DND-41 (cell line): ENCODE data around the gene RAD50.
A peak's percentile ranks its signal among the peaks of the same experiment; 100 is the strongest.

Source experiments
- ATAC-seq: fragments of 200-7000 bp; cut with Tn5 transposase; 3 replicates; pipeline ENCODE4 v1.9.1; 2021; ENCODE audit warnings: low read depth; ENCODE audit not compliant: insufficient read depth
- DNase-seq: peaks from one replicate; pipeline ENCODE4 v3.0.0-alpha.2; 2020
- H2AFZ ChIP-seq: 2 replicates; pipeline ENCODE4 v1.6.0; 2012; ENCODE audit warnings: low read depth, low read length
- H3K27ac ChIP-seq: 2 replicates; pipeline ENCODE4 v1.5.1; 2012; ENCODE audit warnings: low read length, inconsistent platforms
- H3K27me3 ChIP-seq: fragments of 200-600 bp; sonication (generic); 2 replicates; pipeline ENCODE4 v1.6.0; 2012; ENCODE audit warnings: low read length, mild to moderate bottlenecking, inconsistent platforms; ENCODE audit not compliant: insufficient read depth, poor library complexity
- H3K36me3 ChIP-seq: 2 replicates; pipeline ENCODE4 v1.5.1; 2012; ENCODE audit warnings: low read length, inconsistent platforms; ENCODE audit not compliant: insufficient read depth
- H3K4me1 ChIP-seq: 2 replicates; pipeline ENCODE4 v1.5.1; 2012; ENCODE audit warnings: mild to moderate bottlenecking, low read length; ENCODE audit not compliant: insufficient read depth
- H3K4me2 ChIP-seq: 2 replicates; pipeline ENCODE4 v1.6.0; 2012; ENCODE audit warnings: mild to moderate bottlenecking, moderate library complexity, low read length, inconsistent platforms; ENCODE audit not compliant: insufficient read depth
- H3K4me3 ChIP-seq, 2 experiments: fragments of 200-600 bp in 1 of 2; shearing (Covaris generic) in 1 of 2; 2 replicates each; pipeline ENCODE4 v1.5.1; 2012 to 2016; ENCODE audit warnings: inconsistent platforms in 2 of 2, low read length in 2 of 2, mild to moderate bottlenecking in 2 of 2, low read depth in 1 of 2, moderate library complexity in 1 of 2
- H3K79me2 ChIP-seq: 2 replicates; pipeline ENCODE4 v1.6.0; 2012; ENCODE audit warnings: low read length, inconsistent platforms; ENCODE audit not compliant: insufficient read depth
- H3K9ac ChIP-seq: 2 replicates; pipeline ENCODE4 v1.6.0; 2012; ENCODE audit warnings: low read depth, mild to moderate bottlenecking, inconsistent platforms, low read length, moderate library complexity
- H3K9me3 ChIP-seq: 2 replicates; pipeline ENCODE4 v1.5.1; 2012; ENCODE audit warnings: low read length, moderate library complexity, mild to moderate bottlenecking, inconsistent platforms; ENCODE audit not compliant: insufficient read depth, severe bottlenecking
- H4K20me1 ChIP-seq: 2 replicates; pipeline ENCODE4 v1.6.0; 2012; ENCODE audit warnings: low read length; ENCODE audit not compliant: insufficient read depth
- EZH2 ChIP-seq: IDR thresholded peaks from 3 replicates; pipeline ENCODE4 v1.6.1; 2012; ENCODE audit warnings: borderline replicate concordance, low read depth, mild to moderate bottlenecking, moderate library complexity, low read length, inconsistent platforms; ENCODE audit not compliant: severe bottlenecking
- TF ChIP-seq, protein P1 (sequence below): IDR thresholded peaks from 2 replicates; pipeline ENCODE4 v1.5.1; 2012; ENCODE audit warnings: borderline replicate concordance, low read length, moderate library complexity, mild to moderate bottlenecking; ENCODE audit not compliant: poor library complexity, severe bottlenecking; ENCODE audit errors: extremely low read depth

Gene RAD50

DNA sequence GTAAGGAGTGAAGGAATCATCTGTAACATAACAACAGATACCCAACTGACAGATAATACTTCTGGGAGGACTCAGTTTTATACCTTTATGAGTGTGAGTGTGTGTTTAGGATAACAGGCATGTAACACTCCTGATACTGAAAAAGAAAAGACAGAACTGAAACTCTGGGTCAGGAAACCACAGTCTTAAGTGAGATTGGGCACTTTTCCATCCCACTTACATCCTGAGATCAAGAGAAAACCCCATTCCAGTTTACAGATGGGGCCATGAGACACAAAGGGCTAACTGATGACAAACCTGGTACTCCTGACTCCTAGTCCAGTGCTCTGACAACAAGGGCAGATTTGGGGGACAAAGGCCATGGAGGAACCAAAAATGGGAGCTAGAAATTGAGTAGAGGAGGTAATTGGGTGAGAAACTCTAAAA, 31.5 kb upstream of the RAD50 start:
- Histone ChIP-seq H3K27me3 (no peaks in the 10 kb centered on the region), H2AFZ (no peak overlapping the region), H4K20me1 (no peaks in the 10 kb centered on the region), H3K4me2 (no peak overlapping the region), H3K9ac (no peak overlapping the region), H3K36me3 (no peaks in the 10 kb centered on the region), H3K27ac (no peak overlapping the region), H3K4me1 (no peaks in the 10 kb centered on the region), H3K9me3 (no peaks in the 10 kb centered on the region), H3K79me2 (no peaks in the 10 kb centered on the region), H3K4me3 (no peak overlapping the region)
- ATAC-seq (no peak), DNase-seq (no peak)
- no peak for TF ChIP-seq EZH2
- TF ChIP-seq, protein P1, sequence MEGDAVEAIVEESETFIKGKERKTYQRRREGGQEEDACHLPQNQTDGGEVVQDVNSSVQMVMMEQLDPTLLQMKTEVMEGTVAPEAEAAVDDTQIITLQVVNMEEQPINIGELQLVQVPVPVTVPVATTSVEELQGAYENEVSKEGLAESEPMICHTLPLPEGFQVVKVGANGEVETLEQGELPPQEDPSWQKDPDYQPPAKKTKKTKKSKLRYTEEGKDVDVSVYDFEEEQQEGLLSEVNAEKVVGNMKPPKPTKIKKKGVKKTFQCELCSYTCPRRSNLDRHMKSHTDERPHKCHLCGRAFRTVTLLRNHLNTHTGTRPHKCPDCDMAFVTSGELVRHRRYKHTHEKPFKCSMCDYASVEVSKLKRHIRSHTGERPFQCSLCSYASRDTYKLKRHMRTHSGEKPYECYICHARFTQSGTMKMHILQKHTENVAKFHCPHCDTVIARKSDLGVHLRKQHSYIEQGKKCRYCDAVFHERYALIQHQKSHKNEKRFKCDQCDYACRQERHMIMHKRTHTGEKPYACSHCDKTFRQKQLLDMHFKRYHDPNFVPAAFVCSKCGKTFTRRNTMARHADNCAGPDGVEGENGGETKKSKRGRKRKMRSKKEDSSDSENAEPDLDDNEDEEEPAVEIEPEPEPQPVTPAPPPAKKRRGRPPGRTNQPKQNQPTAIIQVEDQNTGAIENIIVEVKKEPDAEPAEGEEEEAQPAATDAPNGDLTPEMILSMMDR = no peak

GRCh38 chr5:132526290-132526973, 30.3 kb upstream of the RAD50 start:
- Histone ChIP-seq H2AFZ (no peak overlapping the region; the same call in 1 of the 2 replicates), H3K36me3 (no peaks in the 10 kb centered on the region), H3K79me2 (no peaks in the 10 kb centered on the region), H3K4me1 (no peaks in the 10 kb centered on the region), H3K27ac (no peak overlapping the region), H3K4me2 (no peak overlapping the region), H4K20me1 (no peaks in the 10 kb centered on the region), H3K9me3 (no peaks in the 10 kb centered on the region), H3K4me3 (no peak overlapping the region), H3K9ac (no peak overlapping the region), H3K27me3 (no peaks in the 10 kb centered on the region)
- TF ChIP-seq EZH2 = no peak
- TF ChIP-seq, protein P1 = peak; percentile 86
- DNase-seq (peak; percentile 27), ATAC-seq (peak; percentile 81)

- H3K4me2 ChIP-seq = no peak overlapping the region
- no peaks in the 10 kb centered on the region for H3K4me1 ChIP-seq
- H4K20me1 ChIP-seq = no peaks in the 10 kb centered on the region
- no peak overlapping the region for H2AFZ ChIP-seq
- H3K4me3 ChIP-seq = no peak overlapping the region
- no peak overlapping the region for H3K27ac ChIP-seq
- TF ChIP-seq, protein P1 = no peak
- no peak for TF ChIP-seq EZH2
- H3K79me2 ChIP-seq = no peaks in the 10 kb centered on the region
- no peaks in the 10 kb centered on the region for H3K27me3 ChIP-seq
- H3K9ac ChIP-seq = no peak overlapping the region
- no peaks in the 10 kb centered on the region for H3K9me3 ChIP-seq
- H3K36me3 ChIP-seq = no peaks in the 10 kb centered on the region
- ATAC-seq (peak; percentile 20; the same call in 2 of the 3 replicates), DNase-seq (no peak)
Measured at GRCh38 chr5:132526974-132527564, 29.7 kb upstream of the RAD50 start.
